ENCODE measurements around the gene CHRNA4. TPM values are rescaled to one million over a fixed set of nuclear protein-coding genes. Genes with fewer than 3 reads are reported as not detected.

Gene CHRNA4
- total and polyA plus RNA-seq, 2 of the 13 experiments (the other 11 are each of a cell fraction or from before 2014, with no cell fraction given): not detected

- peak; percentile 42; the same call in 1 of the 2 replicates for TF ChIP-seq FOXA3 (CRISPR knock-in tag; IDR thresholded peaks at IDR 0.05)
- 0 out of 2 replicates have a peak, but pooled peaks have one; percentile 74 for TF ChIP-seq ZNF235 (CRISPR knock-in tag; IDR thresholded peaks at IDR 0.05; ENCODE audit: borderline replicate concordance)
- TF ChIP-seq, protein P1, sequence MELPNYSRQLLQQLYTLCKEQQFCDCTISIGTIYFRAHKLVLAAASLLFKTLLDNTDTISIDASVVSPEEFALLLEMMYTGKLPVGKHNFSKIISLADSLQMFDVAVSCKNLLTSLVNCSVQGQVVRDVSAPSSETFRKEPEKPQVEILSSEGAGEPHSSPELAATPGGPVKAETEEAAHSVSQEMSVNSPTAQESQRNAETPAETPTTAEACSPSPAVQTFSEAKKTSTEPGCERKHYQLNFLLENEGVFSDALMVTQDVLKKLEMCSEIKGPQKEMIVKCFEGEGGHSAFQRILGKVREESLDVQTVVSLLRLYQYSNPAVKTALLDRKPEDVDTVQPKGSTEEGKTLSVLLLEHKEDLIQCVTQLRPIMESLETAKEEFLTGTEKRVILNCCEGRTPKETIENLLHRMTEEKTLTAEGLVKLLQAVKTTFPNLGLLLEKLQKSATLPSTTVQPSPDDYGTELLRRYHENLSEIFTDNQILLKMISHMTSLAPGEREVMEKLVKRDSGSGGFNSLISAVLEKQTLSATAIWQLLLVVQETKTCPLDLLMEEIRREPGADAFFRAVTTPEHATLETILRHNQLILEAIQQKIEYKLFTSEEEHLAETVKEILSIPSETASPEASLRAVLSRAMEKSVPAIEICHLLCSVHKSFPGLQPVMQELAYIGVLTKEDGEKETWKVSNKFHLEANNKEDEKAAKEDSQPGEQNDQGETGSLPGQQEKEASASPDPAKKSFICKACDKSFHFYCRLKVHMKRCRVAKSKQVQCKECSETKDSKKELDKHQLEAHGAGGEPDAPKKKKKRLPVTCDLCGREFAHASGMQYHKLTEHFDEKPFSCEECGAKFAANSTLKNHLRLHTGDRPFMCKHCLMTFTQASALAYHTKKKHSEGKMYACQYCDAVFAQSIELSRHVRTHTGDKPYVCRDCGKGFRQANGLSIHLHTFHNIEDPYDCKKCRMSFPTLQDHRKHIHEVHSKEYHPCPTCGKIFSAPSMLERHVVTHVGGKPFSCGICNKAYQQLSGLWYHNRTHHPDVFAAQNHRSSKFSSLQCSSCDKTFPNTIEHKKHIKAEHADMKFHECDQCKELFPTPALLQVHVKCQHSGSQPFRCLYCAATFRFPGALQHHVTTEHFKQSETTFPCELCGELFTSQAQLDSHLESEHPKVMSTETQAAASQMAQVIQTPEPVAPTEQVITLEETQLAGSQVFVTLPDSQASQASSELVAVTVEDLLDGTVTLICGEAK (IDR thresholded peaks at IDR 0.05): no peak
- TF ChIP-seq, protein P1 (CRISPR knock-in tag; IDR thresholded peaks at IDR 0.05): peak; percentile 43
- TF ChIP-seq RXRB (CRISPR knock-in tag; IDR thresholded peaks at IDR 0.05; ENCODE audit: borderline replicate concordance): peak; percentile 89
- peak; percentile 90 for TF ChIP-seq ESRRA (CRISPR knock-in tag; IDR thresholded peaks at IDR 0.05; ENCODE audit: low read depth)
- peak; percentile 80 for TF ChIP-seq NCOR1 (IDR thresholded peaks at IDR 0.05; ENCODE audit: borderline replicate concordance, low read length)
- peak; percentile 39; the same call in 1 of the 2 replicates for TF ChIP-seq NCOA2 (CRISPR knock-in tag; IDR thresholded peaks at IDR 0.05)
- TF ChIP-seq ZNF234 (CRISPR knock-in tag; conservative IDR thresholded peaks at IDR 0.05): 0 out of 2 replicates have a peak, but pooled peaks have one; percentile 63
- 0 out of 2 replicates have a peak, but pooled peaks have one; percentile 45 for TF ChIP-seq SP4 (CRISPR knock-in tag; IDR thresholded peaks at IDR 0.05)
- TF ChIP-seq ZBTB37 (CRISPR knock-in tag; IDR thresholded peaks at IDR 0.05): peak; percentile 84
These were observed 2.1 kb upstream of the CHRNA4 start (continued) for GRCh38 chr20:63363013-63363957.
